GM12878 (cell line): ENCODE data around the gene CXCL14. TPM values are rescaled to one million over a fixed set of nuclear protein-coding genes. Genes with fewer than 3 reads are reported as not detected.

Experiments used
- JUND ChIP-seq: IDR thresholded peaks from 2 replicates; pipeline ENCODE4 v1.6.1; 2012; ENCODE audit warnings: low read depth, mild to moderate bottlenecking, low read length, improper control_type of control experiment, moderate library complexity
- RELB ChIP-seq: fragments of 450-650 bp; IDR thresholded peaks from 2 replicates; pipeline ENCODE4 v1.6.1; 2017; ENCODE audit warnings: low read depth, mild to moderate bottlenecking, moderate library complexity
- ZNF217 ChIP-seq: fragments of 450-650 bp; IDR thresholded peaks from 2 replicates; pipeline ENCODE4 v1.6.1; 2017; ENCODE audit warnings: antibody characterized with exemption, mild to moderate bottlenecking
- ZNF592 ChIP-seq: fragments of 450-650 bp; IDR thresholded peaks from 2 replicates; pipeline ENCODE4 v1.6.1; 2017; ENCODE audit warnings: mild to moderate bottlenecking, moderate library complexity
- polyA plus RNA-seq, 11 experiments: library from polyadenylated mRNA; depleted of rRNA in 4 of 11; unstranded in 6 of 11; stranded (reverse) in 5 of 11; fragments of >200 nt; fragmentation: Nextera tagmentation in 4 of 11; fragmentation: Illumina TruSeq in 1 of 11; extraction: Ambion mirVana in 4 of 11; extraction: Trizol in 1 of 11; gene quantifications; 1 replicate in 1 of 11; 2 replicates in 10 of 11; pipeline versions ENCODE4 v1.2.1 to v1.2.3, GENCODE V29; 2011 to 2016; ENCODE audit warnings: inconsistent platforms in 2 of 11, missing spikeins in 2 of 11, low read depth in 1 of 11
- total RNA-seq, 4 experiments: library from RNA; depleted of rRNA in 3 of 4; stranded (reverse); fragments of >200 nt in 3 of 4; fragmentation: Illumina TruSeq in 1 of 4; extraction: Trizol in 1 of 4; gene quantifications; 2 replicates each; pipeline versions ENCODE4 v1.2.1 to v1.2.3, GENCODE V29; 2013 to 2021
- TF ChIP-seq, protein P1 (sequence below): fragments of 450-650 bp; IDR thresholded peaks from 2 replicates; pipeline ENCODE4 v1.6.1; 2016; ENCODE audit warnings: mild to moderate bottlenecking
- TF ChIP-seq, protein P2 (sequence below): fragments of 450-650 bp; conservative IDR thresholded peaks from 2 replicates; pipeline ENCODE4 v1.6.1; 2017; ENCODE audit warnings: mild to moderate bottlenecking, moderate library complexity

Gene CXCL14
- total and polyA plus RNA-seq, 10 of the 15 experiments (the other 5 are each of a cell fraction or from before 2014, with no cell fraction given) = 0.05 TPM; not detected in 9

DNA sequence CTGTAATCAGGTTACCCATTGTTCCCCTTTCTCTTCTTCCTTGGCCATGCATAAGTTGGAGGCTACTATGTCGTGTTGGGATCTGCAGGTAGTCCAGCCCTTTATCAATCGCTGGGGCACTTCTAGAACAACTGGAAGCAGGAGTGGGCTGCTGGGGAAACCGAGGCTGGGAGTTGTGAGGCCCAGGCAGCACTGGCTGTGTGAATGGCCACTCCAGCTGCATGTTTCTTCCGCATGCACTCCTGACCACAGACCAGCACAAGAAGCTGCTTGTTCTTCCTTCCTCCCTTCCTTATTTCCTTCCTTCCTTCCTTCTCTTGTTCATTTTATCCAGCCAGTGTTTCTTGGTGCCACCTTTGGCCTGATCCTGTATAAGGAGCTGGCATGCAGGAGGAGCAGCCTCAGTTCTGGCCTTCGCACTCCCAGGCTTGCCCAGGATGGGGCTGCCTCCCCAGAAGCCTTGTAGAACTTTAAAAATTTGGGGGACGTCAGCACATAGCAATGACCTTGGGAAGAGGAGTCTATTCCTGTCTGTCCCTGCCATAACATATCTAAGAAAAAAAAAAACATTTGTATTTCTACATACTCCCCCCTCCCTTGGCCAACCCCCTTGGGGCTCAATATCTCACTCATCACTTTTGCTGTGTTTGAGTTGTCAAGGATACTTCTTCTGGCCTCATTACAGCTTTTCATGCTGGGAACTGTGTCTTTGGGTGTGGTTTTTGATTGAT, 20.8 kb upstream of the CXCL14 start (continued):
- TF ChIP-seq, protein P1, sequence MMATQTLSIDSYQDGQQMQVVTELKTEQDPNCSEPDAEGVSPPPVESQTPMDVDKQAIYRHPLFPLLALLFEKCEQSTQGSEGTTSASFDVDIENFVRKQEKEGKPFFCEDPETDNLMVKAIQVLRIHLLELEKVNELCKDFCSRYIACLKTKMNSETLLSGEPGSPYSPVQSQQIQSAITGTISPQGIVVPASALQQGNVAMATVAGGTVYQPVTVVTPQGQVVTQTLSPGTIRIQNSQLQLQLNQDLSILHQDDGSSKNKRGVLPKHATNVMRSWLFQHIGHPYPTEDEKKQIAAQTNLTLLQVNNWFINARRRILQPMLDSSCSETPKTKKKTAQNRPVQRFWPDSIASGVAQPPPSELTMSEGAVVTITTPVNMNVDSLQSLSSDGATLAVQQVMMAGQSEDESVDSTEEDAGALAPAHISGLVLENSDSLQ = no peak
- TF ChIP-seq, protein P2, sequence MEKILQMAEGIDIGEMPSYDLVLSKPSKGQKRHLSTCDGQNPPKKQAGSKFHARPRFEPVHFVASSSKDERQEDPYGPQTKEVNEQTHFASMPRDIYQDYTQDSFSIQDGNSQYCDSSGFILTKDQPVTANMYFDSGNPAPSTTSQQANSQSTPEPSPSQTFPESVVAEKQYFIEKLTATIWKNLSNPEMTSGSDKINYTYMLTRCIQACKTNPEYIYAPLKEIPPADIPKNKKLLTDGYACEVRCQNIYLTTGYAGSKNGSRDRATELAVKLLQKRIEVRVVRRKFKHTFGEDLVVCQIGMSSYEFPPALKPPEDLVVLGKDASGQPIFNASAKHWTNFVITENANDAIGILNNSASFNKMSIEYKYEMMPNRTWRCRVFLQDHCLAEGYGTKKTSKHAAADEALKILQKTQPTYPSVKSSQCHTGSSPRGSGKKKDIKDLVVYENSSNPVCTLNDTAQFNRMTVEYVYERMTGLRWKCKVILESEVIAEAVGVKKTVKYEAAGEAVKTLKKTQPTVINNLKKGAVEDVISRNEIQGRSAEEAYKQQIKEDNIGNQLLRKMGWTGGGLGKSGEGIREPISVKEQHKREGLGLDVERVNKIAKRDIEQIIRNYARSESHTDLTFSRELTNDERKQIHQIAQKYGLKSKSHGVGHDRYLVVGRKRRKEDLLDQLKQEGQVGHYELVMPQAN = no peak
- TF ChIP-seq RELB (no peak), ZNF217 (no peak), ZNF592 (no peak), JUND (no peak)
- TF ChIP-seq, all 136 proteins: peak for 0
